ENCODE data around the gene PHF12.

The PHF12 gene

DNA sequence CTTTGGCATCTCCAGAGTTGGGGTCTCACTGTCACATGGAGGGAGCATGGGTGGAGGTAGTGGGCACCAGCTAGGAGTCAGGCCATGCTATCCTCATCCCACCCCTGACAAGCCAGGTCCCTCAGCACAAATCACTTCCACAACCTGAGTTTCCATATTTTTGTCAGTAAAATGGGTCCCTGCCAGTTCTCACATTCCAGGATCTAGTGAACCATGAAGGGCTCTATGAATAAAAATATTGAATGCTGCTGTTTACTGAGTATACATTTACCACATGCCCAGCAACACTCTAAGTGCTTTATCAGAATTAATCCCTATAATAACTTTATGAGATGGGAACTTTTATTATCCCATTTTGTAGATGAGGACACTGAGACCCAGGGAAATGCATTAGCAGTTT lies 37.7 kb upstream of the PHF12 start:
- no peaks in the 10 kb centered on the region for H3K9me3 ChIP-seq (ENCODE audit: control insufficient read depth, low read length)
- H3K4me1 ChIP-seq (ENCODE audit: control insufficient read depth, insufficient read depth, low read length, poor library complexity, severe bottlenecking): no peaks in the 10 kb centered on the region
- no peak overlapping the region for H3K27ac ChIP-seq (ENCODE audit: insufficient read depth, low read length, poor library complexity, severe bottlenecking)
- H3K27me3 ChIP-seq (replicated peaks; ENCODE audit: control insufficient read depth, insufficient read depth, low read length, poor library complexity, severe bottlenecking): no peaks in the 10 kb centered on the region
- H3K36me3 ChIP-seq (ENCODE audit: control insufficient read depth, insufficient read depth, low read length): no peaks in the 10 kb centered on the region
- DNase-seq: no peak
- H3K4me3 ChIP-seq (ENCODE audit: insufficient read depth, low read depth, low read length, poor library complexity, severe bottlenecking): no peak overlapping the region

GRCh38 chr17:28988475-28988874 lies 37.2 kb upstream of the PHF12 start:
- Histone ChIP-seq H3K4me3 (ENCODE audit: insufficient read depth, low read depth, low read length, poor library complexity, severe bottlenecking) (no peak overlapping the region), H3K9me3 (ENCODE audit: control insufficient read depth, low read length) (no peaks in the 10 kb centered on the region), H3K27ac (ENCODE audit: insufficient read depth, low read length, poor library complexity, severe bottlenecking) (no peak overlapping the region), H3K4me1 (ENCODE audit: control insufficient read depth, insufficient read depth, low read length, poor library complexity, severe bottlenecking) (no peaks in the 10 kb centered on the region), H3K27me3 (replicated peaks; ENCODE audit: control insufficient read depth, insufficient read depth, low read length, poor library complexity, severe bottlenecking) (no peaks in the 10 kb centered on the region), H3K36me3 (ENCODE audit: control insufficient read depth, insufficient read depth, low read length) (no peaks in the 10 kb centered on the region)
- DNase-seq: no peak

- no peaks in the 10 kb centered on the region for H3K36me3 ChIP-seq (ENCODE audit: control insufficient read depth, insufficient read depth, low read length)
- H3K27ac ChIP-seq (ENCODE audit: insufficient read depth, low read length, poor library complexity, severe bottlenecking): no peak overlapping the region
- no peak for DNase-seq
- H3K9me3 ChIP-seq (ENCODE audit: control insufficient read depth, low read length): no peaks in the 10 kb centered on the region
- no peaks in the 10 kb centered on the region for H3K27me3 ChIP-seq (replicated peaks; ENCODE audit: control insufficient read depth, insufficient read depth, low read length, poor library complexity, severe bottlenecking)
- peaks cover 9% of the 10 kb centered on the region for H3K4me1 ChIP-seq (ENCODE audit: control insufficient read depth, insufficient read depth, low read length, poor library complexity, severe bottlenecking)
- H3K4me3 ChIP-seq (ENCODE audit: insufficient read depth, low read depth, low read length, poor library complexity, severe bottlenecking): no peak overlapping the region
Observed at GRCh38 chr17:28986714-28987655, 35.7 kb upstream of the PHF12 start.

GRCh38 chr17:28985950-28986713 lies 34.8 kb upstream of the PHF12 start:
- Histone ChIP-seq H3K4me1 (ENCODE audit: control insufficient read depth, insufficient read depth, low read length, poor library complexity, severe bottlenecking) (peaks cover 12% of the 10 kb centered on the region), H3K4me3 (ENCODE audit: insufficient read depth, low read depth, low read length, poor library complexity, severe bottlenecking) (no peak overlapping the region), H3K36me3 (ENCODE audit: control insufficient read depth, insufficient read depth, low read length) (no peaks in the 10 kb centered on the region), H3K9me3 (ENCODE audit: control insufficient read depth, low read length) (no peaks in the 10 kb centered on the region), H3K27ac (ENCODE audit: insufficient read depth, low read length, poor library complexity, severe bottlenecking) (no peak overlapping the region), H3K27me3 (replicated peaks; ENCODE audit: control insufficient read depth, insufficient read depth, low read length, poor library complexity, severe bottlenecking) (no peaks in the 10 kb centered on the region)
- DNase-seq: no peak

- DNase-seq: no peak
- Histone ChIP-seq H3K36me3 (ENCODE audit: control insufficient read depth, insufficient read depth, low read length) (no peaks in the 10 kb centered on the region), H3K4me3 (ENCODE audit: insufficient read depth, low read depth, low read length, poor library complexity, severe bottlenecking) (no peak overlapping the region), H3K9me3 (ENCODE audit: control insufficient read depth, low read length) (no peaks in the 10 kb centered on the region), H3K27me3 (replicated peaks; ENCODE audit: control insufficient read depth, insufficient read depth, low read length, poor library complexity, severe bottlenecking) (no peaks in the 10 kb centered on the region), H3K4me1 (ENCODE audit: control insufficient read depth, insufficient read depth, low read length, poor library complexity, severe bottlenecking) (peaks cover 12% of the 10 kb centered on the region), H3K27ac (ENCODE audit: insufficient read depth, low read length, poor library complexity, severe bottlenecking) (peak overlapping the region; percentile 49)
Observed at GRCh38 chr17:28983286-28984230, 32.2 kb upstream of the PHF12 start.

DNA sequence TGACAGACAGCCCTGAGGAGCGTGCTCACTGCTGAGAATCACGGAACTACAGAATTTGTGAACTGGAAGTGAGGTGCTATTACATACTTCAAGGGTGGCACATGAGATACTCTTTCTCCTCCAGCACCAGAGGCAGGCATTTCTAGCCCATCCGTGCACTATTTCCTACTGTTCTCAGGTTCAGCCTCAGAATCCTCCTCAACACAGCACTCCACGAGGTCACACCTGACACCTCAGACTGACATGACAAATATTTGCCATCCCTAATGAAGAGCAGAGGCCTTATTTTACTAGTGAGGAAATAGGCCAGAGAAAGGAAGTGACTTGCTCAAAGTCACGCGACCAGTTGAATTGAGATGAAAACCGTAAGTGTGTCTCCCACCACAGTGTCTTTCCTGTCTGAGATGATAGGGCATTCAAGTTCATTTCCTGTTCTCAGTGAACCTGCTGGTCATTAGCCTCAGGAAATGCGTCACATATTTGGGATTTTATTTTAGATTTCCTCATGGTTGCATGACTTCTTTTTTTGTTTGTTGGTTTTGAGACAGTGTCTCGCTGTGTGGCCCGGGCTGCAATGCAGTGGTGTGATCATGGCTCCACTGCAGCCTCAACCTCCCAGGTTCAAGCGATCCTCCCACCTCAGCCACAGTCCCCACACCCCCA lies 30.9 kb upstream of the PHF12 start:
- Histone ChIP-seq H3K36me3 (ENCODE audit: control insufficient read depth, insufficient read depth, low read length) (no peaks in the 10 kb centered on the region), H3K27me3 (replicated peaks; ENCODE audit: control insufficient read depth, insufficient read depth, low read length, poor library complexity, severe bottlenecking) (no peaks in the 10 kb centered on the region), H3K4me3 (ENCODE audit: insufficient read depth, low read depth, low read length, poor library complexity, severe bottlenecking) (no peak overlapping the region), H3K4me1 (ENCODE audit: control insufficient read depth, insufficient read depth, low read length, poor library complexity, severe bottlenecking) (peaks cover 12% of the 10 kb centered on the region), H3K27ac (ENCODE audit: insufficient read depth, low read length, poor library complexity, severe bottlenecking) (peak overlapping the region; percentile 49), H3K9me3 (ENCODE audit: control insufficient read depth, low read length) (no peaks in the 10 kb centered on the region)
- DNase-seq: peak; percentile 55 to 59 (median 56)

DNA sequence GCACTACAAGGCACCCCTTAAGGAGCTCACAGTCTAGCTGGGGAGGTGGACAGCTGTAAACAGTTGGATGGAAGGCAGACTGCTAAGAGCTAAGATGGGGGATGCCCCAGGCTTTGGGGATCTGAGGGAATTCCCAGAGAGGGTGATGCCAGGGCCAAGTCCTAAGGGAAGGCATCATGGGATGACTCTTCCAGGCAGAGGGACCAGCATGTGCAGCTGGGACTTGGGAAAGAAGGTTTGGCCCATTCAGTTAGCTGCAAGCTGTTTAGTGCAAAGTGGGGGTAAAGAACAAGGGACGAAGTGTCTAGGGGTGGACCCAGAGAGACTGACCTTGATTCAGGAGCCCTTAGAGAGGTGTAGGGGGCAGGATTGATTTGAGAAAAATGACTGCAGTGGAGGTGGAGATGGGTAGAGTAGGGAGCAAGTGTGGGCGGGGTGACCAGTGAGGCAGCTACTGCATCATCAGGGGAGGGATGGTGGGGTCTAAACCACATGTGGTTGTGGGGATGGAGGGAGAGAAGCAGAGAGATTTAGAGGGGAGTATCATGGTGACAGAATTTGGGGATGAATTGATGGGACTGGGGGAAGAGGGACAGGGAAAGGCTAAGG lies 27.1 kb upstream of the PHF12 start:
- H3K4me1 ChIP-seq (ENCODE audit: control insufficient read depth, insufficient read depth, low read length, poor library complexity, severe bottlenecking): peaks cover 12% of the 10 kb centered on the region
- H3K27me3 ChIP-seq (replicated peaks; ENCODE audit: control insufficient read depth, insufficient read depth, low read length, poor library complexity, severe bottlenecking): no peaks in the 10 kb centered on the region
- no peak overlapping the region for H3K27ac ChIP-seq (ENCODE audit: insufficient read depth, low read length, poor library complexity, severe bottlenecking)
- no peaks in the 10 kb centered on the region for H3K36me3 ChIP-seq (ENCODE audit: control insufficient read depth, insufficient read depth, low read length)
- no peaks in the 10 kb centered on the region for H3K9me3 ChIP-seq (ENCODE audit: control insufficient read depth, low read length)
- no peak for DNase-seq
- no peak overlapping the region for H3K4me3 ChIP-seq (ENCODE audit: insufficient read depth, low read depth, low read length, poor library complexity, severe bottlenecking)

DNA sequence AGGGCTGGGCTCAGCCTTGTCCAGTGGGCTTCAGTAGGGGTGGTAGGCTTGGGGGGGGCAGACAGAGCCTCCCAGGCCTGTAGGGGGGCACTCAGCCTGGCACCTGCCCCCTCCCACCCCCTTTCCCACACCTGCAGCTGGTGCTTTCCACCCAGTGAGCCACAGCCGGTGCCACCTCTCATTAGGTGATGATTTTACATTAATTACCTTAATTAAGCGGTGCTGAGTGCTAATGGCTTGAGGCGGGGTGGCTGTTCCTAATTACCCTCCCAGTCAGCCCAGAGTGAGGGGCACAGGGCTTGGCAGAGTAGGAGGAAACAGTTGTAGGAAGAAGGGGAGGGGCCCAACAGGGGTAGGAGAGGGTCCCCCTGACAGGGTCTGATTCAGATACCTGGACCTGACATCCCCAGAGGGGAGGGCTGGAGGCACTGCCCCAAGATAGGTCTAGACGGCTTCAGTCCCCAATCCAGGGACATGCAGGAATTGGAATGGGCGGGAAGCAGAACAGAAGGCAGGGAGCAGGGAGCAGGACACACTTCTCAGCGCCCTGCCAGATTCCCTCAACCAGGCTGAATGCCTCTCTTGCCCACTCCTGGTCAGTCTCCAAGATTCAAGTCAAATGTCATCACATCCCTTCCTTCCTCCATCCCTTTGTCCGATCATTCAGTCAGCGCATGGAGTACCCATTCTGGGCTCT lies 26.5 kb upstream of the PHF12 start:
- H3K27me3 ChIP-seq (replicated peaks; ENCODE audit: control insufficient read depth, insufficient read depth, low read length, poor library complexity, severe bottlenecking): no peaks in the 10 kb centered on the region
- H3K27ac ChIP-seq (ENCODE audit: insufficient read depth, low read length, poor library complexity, severe bottlenecking): no peak overlapping the region
- H3K4me1 ChIP-seq (ENCODE audit: control insufficient read depth, insufficient read depth, low read length, poor library complexity, severe bottlenecking): peaks cover 9% of the 10 kb centered on the region
- H3K36me3 ChIP-seq (ENCODE audit: control insufficient read depth, insufficient read depth, low read length): no peaks in the 10 kb centered on the region
- no peak overlapping the region for H3K4me3 ChIP-seq (ENCODE audit: insufficient read depth, low read depth, low read length, poor library complexity, severe bottlenecking)
- no peaks in the 10 kb centered on the region for H3K9me3 ChIP-seq (ENCODE audit: control insufficient read depth, low read length)
- no peak for DNase-seq
